HG02943 (cell line): ENCODE results near the gene STXBP4.

Experiments
- ATAC-seq: cut with Tn5 transposase; IDR thresholded peaks from one replicate; pipeline ENCODE4 v1.9.1; 2021; ENCODE audit warnings: mild to moderate bottlenecking, low read depth, moderate library complexity; ENCODE audit not compliant: unreplicated experiment

The STXBP4 gene

GRCh38 chr17:55110521-55110920 is 142.0 kb downstream of the STXBP4 start:
- ATAC-seq: no peak

GRCh38 chr17:55114283-55114682 is 145.7 kb downstream of the STXBP4 start:
- no peak for ATAC-seq

GRCh38 chr17:55116440-55116914 is 147.9 kb downstream of the STXBP4 start:
- ATAC-seq: no peak

- no peak for ATAC-seq
Measured at GRCh38 chr17:55117164-55117563, 148.6 kb downstream of the STXBP4 start.

GRCh38 chr17:55120651-55121050 is 152.1 kb downstream of the STXBP4 start:
- no peak for ATAC-seq

- no peak for ATAC-seq
Measured at GRCh38 chr17:55121268-55121667, 152.7 kb downstream of the STXBP4 start.

GRCh38 chr17:55122114-55122513 is 153.5 kb downstream of the STXBP4 start:
- no peak for ATAC-seq

GRCh38 chr17:55124730-55125360 is 156.3 kb downstream of the STXBP4 start:
- no peak for ATAC-seq

- no peak for ATAC-seq
Measured at GRCh38 chr17:55133583-55133982, 165.0 kb downstream of the STXBP4 start.

- ATAC-seq: no peak
Measured at GRCh38 chr17:55134486-55135157, 166.1 kb downstream of the STXBP4 start.

GRCh38 chr17:55140809-55141208 is 172.2 kb downstream of the STXBP4 start:
- ATAC-seq: no peak

- no peak for ATAC-seq
Measured at GRCh38 chr17:55144518-55144917, 176.0 kb downstream of the STXBP4 start.

GRCh38 chr17:55149485-55149884 is 180.9 kb downstream of the STXBP4 start:
- ATAC-seq: no peak

GRCh38 chr17:55152236-55152635 is 183.7 kb downstream of the STXBP4 start:
- no peak for ATAC-seq

- ATAC-seq: no peak
Measured at GRCh38 chr17:55154101-55154500, 185.5 kb downstream of the STXBP4 start.

GRCh38 chr17:55155856-55156560 is 187.4 kb downstream of the STXBP4 start:
- ATAC-seq: no peak

GRCh38 chr17:55157165-55157564 is 188.6 kb downstream of the STXBP4 start:
- no peak for ATAC-seq

GRCh38 chr17:55158439-55158838 is 189.9 kb downstream of the STXBP4 start:
- ATAC-seq: no peak

- no peak for ATAC-seq
Measured at GRCh38 chr17:55159251-55159650, 190.7 kb downstream of the STXBP4 start.

GRCh38 chr17:55160501-55160900 is 191.9 kb downstream of the STXBP4 start:
- no peak for ATAC-seq

GRCh38 chr17:55161935-55162555 is 193.5 kb downstream of the STXBP4 start:
- no peak for ATAC-seq
